Measurements from ENCODE around the gene MMD2.
"Not testable (repeated sequence)": the region's sequence is repeated elsewhere in the genome, so short reads cannot be mapped to it uniquely, and the experiment has no call there.

The MMD2 gene

GRCh38 chr7:4958477-4959301, at the start of gene MMD2:
MMD2 (minus strand) TSS chr7:4959187; CDS start chr7:4959017, 170 bp downstream.
- DNase-seq = no peak

GRCh38 chr7:5005066-5005465, 46.1 kb upstream of the MMD2 start:
- no peak for DNase-seq

DNA sequence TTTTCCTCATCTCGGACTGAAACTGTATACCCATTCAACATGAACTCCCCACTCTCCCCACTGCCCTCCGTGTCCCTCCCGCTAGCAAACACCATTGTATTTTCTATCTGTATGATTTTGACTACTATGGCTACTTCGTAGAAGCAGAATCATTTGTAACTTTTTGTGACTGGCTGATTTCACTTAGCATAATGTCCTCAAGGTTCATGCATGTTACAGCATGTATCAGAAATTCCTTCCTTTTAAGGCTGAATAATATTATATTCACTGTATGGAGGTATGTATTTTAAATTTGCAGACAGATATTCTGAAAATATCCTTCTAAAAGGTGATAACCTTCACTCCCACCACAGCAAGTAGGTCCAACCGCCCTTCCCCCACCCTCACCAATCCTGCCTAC, 42.9 kb upstream of the MMD2 start:
- no peak for DNase-seq

- DNase-seq = no peak
Measured at GRCh38 chr7:5001003-5001402, 42.0 kb upstream of the MMD2 start.

- no peak for DNase-seq
Measured at GRCh38 chr7:4999369-4999950, 40.5 kb upstream of the MMD2 start.

DNA sequence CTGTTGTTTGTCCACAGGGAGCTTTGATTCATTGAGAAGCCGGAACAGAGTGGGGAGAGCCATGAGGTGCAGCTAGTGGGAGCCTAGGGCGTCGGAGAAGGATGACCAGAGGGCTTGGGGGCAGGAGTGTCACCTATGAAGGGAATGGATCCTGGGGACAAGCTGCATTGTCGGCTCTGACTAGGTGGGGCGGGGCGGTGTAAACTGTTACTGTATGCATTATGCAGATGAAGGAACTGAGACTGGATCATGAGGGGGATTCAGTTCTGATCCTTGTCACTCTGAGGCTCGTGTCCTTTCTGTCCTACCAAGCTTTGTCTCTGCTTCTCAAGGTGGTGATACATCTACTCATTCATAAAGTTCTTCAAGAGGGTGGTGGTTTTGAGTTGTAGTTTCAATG, 39.9 kb upstream of the MMD2 start:
- no peak for DNase-seq

- DNase-seq = no peak
Measured at GRCh38 chr7:4998244-4998643, 39.3 kb upstream of the MMD2 start.

DNA sequence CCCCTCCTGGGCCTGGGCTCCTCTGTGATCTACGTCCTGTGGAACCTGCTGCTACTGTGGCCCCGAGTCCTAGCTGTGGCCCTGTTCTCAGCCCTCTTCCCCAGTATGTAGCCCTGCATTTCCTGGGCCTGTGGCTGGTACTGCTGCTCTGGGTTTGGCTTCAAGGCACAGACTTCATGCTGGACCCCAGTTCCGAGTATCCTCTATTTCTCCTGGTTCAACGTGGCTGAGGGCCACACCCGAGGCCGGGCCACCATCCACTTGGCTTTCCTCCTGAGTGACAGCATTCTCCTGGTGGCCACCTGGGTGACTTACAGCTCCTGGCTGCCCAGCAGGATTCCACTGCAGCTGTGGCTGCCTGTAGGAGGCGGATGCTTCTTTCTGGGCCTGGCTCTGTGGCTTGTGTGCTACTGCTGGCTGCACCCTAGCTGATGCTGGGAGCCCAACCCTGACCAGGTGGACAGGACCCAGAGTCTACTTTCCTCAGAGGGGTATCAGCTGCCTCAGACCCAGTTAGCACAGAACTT, 37.8 kb upstream of the MMD2 start:
- no peak for DNase-seq

GRCh38 chr7:4995429-4995969, 36.5 kb upstream of the MMD2 start:
- no peak for DNase-seq

DNA sequence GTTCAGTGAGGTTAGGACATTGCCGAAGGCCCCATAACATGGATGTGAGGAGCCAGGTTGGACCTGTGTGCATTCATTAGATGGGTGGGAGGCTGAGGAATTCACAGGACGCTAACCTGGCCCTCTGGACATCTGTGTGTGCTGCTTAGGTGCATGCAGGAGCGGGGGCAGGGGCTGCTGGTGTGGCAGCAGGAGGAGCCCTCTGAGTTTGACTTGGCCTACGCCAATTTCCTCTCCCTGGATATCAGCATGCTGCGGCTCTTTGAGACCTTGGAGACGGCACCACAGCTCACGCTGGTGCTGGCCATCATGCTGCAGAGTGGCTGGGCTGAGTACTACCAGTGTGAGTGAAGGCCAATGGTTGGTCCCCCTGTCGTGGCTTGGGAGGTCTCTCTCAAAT, 34.5 kb upstream of the MMD2 start:
- no peak for DNase-seq

DNA sequence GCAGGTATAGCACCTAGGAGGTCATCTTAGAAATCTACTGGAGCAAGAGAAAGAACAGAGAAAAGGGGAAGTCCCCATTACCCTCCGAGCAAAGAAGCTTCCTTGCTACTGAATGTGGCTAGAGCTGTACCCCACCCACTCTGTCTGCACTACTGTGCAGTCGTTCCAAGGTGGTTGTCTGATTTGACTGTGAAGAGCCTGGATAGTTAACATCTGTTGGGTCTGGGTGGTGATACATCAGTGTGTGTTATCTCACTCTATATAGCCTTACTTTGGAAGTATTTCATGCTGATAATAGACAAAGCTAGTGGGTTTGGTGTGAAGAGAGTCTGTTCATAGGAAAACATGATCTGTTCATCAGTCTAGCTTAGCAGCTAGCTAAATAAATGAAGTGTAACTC, 23.8 kb upstream of the MMD2 start:
- not testable (repeated sequence) for DNase-seq

DNA sequence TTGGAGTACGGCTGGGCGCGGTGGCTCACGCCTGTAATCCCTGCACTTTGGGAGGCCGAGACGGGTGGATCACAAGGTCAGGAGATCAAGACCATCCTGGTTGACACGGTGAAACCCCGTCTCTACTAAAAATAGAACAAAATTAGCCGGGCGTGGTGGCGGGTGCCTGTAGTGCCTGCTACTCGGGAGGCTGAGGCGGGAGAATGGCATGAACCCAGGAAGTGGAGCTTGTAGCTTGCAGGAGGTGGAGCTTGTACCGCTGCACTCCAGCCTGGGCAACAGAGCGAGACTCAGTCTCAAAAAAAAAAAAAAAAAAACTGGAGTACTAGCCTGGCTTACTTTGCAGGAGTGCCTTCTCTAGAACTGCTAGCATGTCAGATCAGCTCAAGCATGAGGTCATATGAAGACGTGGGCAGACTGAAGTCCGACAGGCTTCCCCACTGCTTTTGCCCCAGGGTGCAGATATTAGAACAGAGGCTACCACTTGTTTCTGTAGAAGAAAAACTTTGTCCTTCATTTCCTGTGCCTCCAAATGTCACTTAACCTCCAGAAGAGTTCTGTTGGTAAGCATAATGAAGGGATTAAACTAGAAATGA, 22.4 kb upstream of the MMD2 start:
- not testable (repeated sequence) for DNase-seq

- not testable (repeated sequence) for DNase-seq
Measured at GRCh38 chr7:4975626-4976025, 16.6 kb upstream of the MMD2 start.

- peak; percentile 96 for DNase-seq
Measured at GRCh38 chr7:4973728-4974198, 14.8 kb upstream of the MMD2 start.

DNA sequence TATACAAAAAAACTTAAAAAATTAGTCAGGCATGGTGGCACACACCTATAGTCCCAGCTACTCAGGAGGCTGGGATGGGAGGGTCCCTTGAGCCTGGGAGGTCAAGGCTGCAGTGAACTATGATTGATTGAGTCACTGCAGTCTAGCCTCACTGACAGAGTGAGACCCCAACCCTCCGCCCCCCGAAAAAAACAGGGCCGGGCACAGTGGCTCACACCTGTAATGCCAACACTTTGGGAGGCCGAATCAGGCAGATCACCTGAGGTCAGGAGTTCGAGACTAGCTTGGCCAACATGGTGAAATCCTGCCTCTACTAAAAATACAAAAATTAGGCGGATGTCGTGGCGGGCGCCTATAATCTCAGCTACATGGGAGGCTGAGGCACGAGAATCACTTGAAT, 13.5 kb upstream of the MMD2 start:
- DNase-seq = not testable (repeated sequence)

DNA sequence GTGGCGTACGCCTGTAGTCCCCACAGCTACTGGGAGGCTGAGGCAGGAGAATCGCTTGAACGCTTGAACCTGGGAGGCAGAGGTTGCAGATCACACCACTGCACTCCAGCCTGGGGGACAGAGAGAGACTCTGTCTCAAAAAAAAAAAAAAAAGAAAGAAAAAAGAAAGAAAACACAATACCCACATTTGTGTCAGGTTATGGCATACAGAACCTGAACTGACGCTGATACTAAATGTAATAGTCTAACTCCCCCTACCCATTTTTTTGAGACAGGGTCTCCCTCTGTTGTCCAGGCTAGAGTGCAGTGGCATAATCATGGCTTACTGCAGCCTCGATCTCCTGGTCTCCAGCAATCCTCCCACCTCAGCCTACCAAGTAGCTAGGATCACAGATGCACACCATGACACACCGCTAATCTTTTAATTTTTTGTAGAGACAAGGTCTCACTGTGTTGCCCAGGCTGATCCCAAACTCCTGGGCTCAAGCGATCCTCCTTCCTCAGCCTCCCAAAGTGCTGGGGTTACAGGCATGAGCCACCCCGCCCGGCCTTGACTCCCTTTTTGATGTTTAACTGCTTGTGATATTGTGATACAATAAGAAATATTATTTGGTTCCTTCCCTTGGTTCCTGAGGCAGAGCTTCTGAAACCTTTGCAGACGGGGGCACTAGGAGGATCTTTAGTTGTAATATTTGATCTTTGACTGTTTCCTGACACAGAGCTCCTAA, 6.5 kb upstream of the MMD2 start:
- DNase-seq = no peak

DNA sequence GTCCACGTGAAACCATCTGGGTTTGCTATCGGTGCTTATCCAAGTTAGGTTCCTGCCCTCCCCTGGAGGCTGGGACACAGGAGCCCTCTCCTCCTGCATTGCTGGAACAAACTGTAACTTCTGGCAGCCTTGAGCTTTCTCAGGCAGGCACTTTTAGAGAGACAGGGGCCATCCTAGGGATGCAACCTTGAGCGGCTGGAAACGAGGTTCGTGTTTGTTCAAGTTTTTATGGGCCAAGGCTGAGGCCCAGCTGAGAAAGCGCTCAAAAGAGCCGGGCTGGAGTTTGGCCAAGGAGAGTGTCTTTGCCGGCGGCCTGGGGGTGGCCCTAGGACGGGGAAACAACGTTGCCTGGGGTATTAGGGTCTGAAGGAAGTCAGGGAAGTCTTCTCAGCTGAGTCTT, 5.5 kb upstream of the MMD2 start:
- no peak for DNase-seq

- no peak for DNase-seq
Measured at GRCh38 chr7:4962872-4963775, 4.1 kb upstream of the MMD2 start.

DNA sequence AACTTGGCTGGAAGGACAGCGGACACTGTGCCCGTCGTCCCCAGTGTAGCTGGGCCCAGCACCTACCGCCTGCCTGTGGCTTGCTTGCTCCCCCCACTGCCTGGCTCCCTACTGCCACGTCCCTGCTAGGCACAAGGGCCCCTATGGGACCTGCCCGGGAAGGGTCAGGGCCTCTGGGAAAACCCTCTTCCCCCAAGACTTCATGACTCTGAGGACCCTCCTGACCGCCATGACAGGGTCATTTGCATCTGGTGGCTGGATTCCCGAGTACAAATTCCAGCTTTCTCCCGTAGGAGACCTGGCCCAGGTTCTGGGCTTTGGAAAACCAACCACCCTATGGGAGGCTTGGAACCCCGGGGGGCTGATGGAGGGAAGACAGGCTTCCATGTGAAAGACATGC, 1.4 kb upstream of the MMD2 start:
- no peak for DNase-seq

DNA sequence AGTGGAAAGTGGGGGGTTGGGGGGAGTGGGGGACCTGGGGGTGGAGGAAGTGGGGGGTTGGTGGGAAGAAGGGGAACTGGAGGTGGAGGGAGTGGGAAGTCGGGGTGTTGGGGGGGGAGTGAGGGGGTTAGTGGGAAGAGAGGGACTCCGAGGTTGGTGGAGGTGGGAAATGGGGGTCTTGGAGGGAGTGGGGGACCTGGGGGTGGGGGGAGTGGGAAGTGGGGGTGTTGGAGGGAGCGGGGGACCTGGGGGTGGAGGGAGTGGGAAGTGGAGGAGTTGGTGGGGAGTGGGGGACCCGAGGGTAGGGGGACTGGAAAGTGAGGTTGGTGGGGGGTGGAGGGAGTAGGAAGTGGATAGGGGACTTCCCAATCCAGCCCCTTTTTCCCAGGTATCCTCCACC, 906 bp upstream of the MMD2 start:
- no peak for DNase-seq

DNA sequence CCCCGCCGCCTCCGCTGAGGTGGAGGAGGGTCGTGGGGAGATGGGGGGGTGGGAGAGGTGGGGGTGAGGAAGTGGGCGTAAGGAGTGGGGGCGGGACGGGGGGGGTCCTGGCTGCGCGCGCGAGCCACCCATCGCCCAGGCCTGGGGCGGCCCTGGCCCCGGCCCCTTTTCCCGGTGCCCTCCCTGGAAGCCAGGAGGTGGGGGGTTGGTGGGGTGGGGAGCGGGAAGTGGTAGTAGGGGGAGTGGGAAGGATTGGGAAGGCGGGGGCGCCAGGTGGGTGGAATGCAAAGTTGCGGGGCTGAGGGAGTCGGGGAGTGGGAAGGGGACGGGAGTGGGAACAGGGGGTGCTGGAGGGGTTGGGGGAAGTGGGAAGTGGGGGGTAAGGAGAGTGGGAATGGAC, 319 bp upstream of the MMD2 start:
- no peak for DNase-seq
